ENCODE results near the gene HPS6.

DNA sequence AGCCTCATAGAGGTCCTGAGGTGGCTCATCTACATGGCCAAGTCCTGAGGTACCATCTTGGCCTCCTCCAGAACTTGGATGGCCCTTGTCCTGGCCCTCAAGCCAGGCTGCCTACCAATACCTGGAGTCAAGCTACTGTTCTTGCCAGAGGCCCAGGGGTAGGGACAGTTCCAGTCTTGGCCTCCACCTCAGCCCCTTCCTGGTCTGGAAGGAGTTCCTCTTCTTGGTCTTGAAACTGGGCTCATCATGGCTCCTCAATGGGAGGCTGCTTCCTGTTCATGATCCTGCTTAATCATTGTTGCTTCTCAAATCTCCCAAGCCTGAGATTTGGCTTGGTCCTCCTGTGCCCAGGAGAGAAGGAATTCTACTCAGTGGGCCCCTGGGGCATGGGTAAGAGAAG, 3.9 kb downstream of the HPS6 start:
- TF ChIP-seq, protein P1, sequence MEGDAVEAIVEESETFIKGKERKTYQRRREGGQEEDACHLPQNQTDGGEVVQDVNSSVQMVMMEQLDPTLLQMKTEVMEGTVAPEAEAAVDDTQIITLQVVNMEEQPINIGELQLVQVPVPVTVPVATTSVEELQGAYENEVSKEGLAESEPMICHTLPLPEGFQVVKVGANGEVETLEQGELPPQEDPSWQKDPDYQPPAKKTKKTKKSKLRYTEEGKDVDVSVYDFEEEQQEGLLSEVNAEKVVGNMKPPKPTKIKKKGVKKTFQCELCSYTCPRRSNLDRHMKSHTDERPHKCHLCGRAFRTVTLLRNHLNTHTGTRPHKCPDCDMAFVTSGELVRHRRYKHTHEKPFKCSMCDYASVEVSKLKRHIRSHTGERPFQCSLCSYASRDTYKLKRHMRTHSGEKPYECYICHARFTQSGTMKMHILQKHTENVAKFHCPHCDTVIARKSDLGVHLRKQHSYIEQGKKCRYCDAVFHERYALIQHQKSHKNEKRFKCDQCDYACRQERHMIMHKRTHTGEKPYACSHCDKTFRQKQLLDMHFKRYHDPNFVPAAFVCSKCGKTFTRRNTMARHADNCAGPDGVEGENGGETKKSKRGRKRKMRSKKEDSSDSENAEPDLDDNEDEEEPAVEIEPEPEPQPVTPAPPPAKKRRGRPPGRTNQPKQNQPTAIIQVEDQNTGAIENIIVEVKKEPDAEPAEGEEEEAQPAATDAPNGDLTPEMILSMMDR (IDR thresholded peaks at IDR 0.05): no peak
- TF ChIP-seq POLR2AphosphoS5 (IDR thresholded peaks at IDR 0.05; ENCODE audit: insufficient read depth in 1 of 2, low read depth in 1 of 2) (no peak), POLR2A (IDR thresholded peaks at IDR 0.05) (no peak)
